ENCODE data around the gene SLC25A13.

DNA sequence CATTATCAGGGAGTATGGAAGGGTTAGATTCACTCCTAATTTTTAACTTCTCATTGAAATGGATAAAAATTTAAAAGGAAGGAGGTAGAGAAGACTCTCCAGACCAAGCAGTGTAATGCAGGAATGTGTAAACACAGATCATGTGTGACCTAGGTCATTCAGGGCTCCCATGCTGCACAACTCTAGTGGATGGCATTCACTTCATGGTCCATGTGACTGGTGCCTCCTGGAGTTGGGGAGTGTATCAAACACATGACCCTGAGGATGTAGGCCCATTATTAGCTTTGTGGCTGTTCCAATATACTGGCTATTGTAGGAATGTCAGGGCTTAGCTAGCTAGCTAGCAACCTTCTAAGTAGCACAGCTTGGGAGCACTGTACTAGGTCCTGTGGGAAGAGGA, 109.9 kb downstream of the SLC25A13 start:
- TF ChIP-seq, protein P1, sequence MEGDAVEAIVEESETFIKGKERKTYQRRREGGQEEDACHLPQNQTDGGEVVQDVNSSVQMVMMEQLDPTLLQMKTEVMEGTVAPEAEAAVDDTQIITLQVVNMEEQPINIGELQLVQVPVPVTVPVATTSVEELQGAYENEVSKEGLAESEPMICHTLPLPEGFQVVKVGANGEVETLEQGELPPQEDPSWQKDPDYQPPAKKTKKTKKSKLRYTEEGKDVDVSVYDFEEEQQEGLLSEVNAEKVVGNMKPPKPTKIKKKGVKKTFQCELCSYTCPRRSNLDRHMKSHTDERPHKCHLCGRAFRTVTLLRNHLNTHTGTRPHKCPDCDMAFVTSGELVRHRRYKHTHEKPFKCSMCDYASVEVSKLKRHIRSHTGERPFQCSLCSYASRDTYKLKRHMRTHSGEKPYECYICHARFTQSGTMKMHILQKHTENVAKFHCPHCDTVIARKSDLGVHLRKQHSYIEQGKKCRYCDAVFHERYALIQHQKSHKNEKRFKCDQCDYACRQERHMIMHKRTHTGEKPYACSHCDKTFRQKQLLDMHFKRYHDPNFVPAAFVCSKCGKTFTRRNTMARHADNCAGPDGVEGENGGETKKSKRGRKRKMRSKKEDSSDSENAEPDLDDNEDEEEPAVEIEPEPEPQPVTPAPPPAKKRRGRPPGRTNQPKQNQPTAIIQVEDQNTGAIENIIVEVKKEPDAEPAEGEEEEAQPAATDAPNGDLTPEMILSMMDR (conservative IDR thresholded peaks at IDR 0.05), result no peak
- no peak for TF ChIP-seq ZFX (IDR thresholded peaks at IDR 0.05)
